HepG2 (cell line): ENCODE data around the gene CDH13. TPM values are rescaled to one million over a fixed set of nuclear protein-coding genes. Genes with fewer than 3 reads are reported as not detected.

Experiments used
- ATAC-seq: fragments of 200-7000 bp; cut with Tn5 transposase; 3 replicates; pipeline ENCODE4 v1.9.1; 2020; ENCODE audit warnings: mild to moderate bottlenecking, moderate library complexity
- BruUV-seq: library from RNA; stranded (reverse); fragments of 400-500 nt; replicated peaks from 2 replicates; lab custom pipeline; 2021; lab: Mats Ljungman, UMichigan
- CTCF ChIA-PET: fragments of 300-600 bp; formaldehyde crosslinking; extraction: SDS; loops from one replicate; lab custom pipeline; 2021; ENCODE audit warnings: low total read pairs, inconsistent platforms, low intra/inter-chr PET ratio; lab: Yijun Ruan, JAX
- POLR2A ChIA-PET: fragments of 350-600 bp; sonication (Branson Sonifier 250); formaldehyde crosslinking; loops from one replicate; lab custom pipeline; 2020; ENCODE audit warnings: antibody characterized with exemption, inconsistent platforms; lab: Yijun Ruan, JAX
- DNase-seq: peaks from one replicate; pipeline ENCODE4 v3.0.0-alpha.2; 2015; ENCODE audit warnings: low spot score
- FAIRE-seq: peaks from 3 replicates; lab custom pipeline; 2011; peaks lifted over from hg19 to GRCh38; lab: Jason Lieb, UNC
- H2AFZ ChIP-seq: one replicate; pipeline ENCODE4 v1.6.1; 2011; ENCODE audit warnings: low read length, inconsistent platforms
- H3K27ac ChIP-seq: fragments of 300-600 bp; 3 replicates; pipeline ENCODE4 v1.8.0; 2011; ENCODE audit warnings: mixed run types, mild to moderate bottlenecking, mixed read lengths, low read length, inconsistent platforms; ENCODE audit not compliant: insufficient read depth; ENCODE audit errors: extremely low read length
- H3K27me3 ChIP-seq, 2 experiments: fragments of 200-600 bp in 1 of 2; 2 replicates in 1 of 2; 3 replicates in 1 of 2; pipeline versions ENCODE4 v1.6.0 to v1.8.0; 2011; ENCODE audit warnings: low read length in 2 of 2, mild to moderate bottlenecking in 2 of 2, moderate library complexity in 2 of 2, inconsistent platforms in 1 of 2; ENCODE audit not compliant: insufficient read depth in 2 of 2, control insufficient read depth in 1 of 2
- H3K36me3 ChIP-seq, 2 experiments: fragments of 200-600 bp in 1 of 2; replicated peaks in 1 of 2; 2 replicates in 1 of 2; 3 replicates in 1 of 2; pipeline versions ENCODE4 v1.5.1 to v1.8.0; 2011; ENCODE audit warnings: low read length in 2 of 2, inconsistent platforms in 1 of 2; ENCODE audit not compliant: insufficient read depth in 2 of 2, control insufficient read depth in 1 of 2
- H3K4me1 ChIP-seq: 2 replicates; pipeline ENCODE4 v1.5.1; 2012; ENCODE audit warnings: low read length, inconsistent platforms; ENCODE audit not compliant: insufficient read depth
- H3K4me2 ChIP-seq: 2 replicates; pipeline ENCODE4 v1.6.0; 2011; ENCODE audit warnings: low read depth, low read length, inconsistent platforms
- H3K4me3 ChIP-seq, 3 experiments: fragments of 200-600 bp in 1 of 3; sonication (generic), shearing (Covaris generic) in 1 of 3; replicated peaks in 1 of 3; 2 replicates each; pipeline ENCODE4 v1.5.1; 2011 to 2016; ENCODE audit warnings: low read length in 3 of 3, inconsistent platforms in 2 of 3, low read depth in 2 of 3, mild to moderate bottlenecking in 2 of 3, control low read depth in 1 of 3, mixed read lengths in 1 of 3; ENCODE audit not compliant: insufficient read depth in 1 of 3
- H3K79me2 ChIP-seq: one replicate; pipeline ENCODE4 v1.6.1; 2011; ENCODE audit warnings: low read length, inconsistent platforms; ENCODE audit not compliant: insufficient read depth
- H3K9ac ChIP-seq: 2 replicates; pipeline ENCODE4 v1.6.0; 2011; ENCODE audit warnings: mild to moderate bottlenecking, low read depth, low read length, inconsistent platforms; ENCODE audit not compliant: insufficient read depth
- H3K9me3 ChIP-seq: 2 replicates; pipeline ENCODE4 v1.5.1; 2012; ENCODE audit warnings: mild to moderate bottlenecking, low read length
- H4K20me1 ChIP-seq: 2 replicates; pipeline ENCODE4 v1.6.0; 2011; ENCODE audit warnings: inconsistent platforms, mild to moderate bottlenecking, low read length, moderate library complexity; ENCODE audit not compliant: insufficient read depth
- HMGXB4 ChIP-seq, 2 experiments: sonication (generic) in 1 of 2; formaldehyde crosslinking in 1 of 2; IDR thresholded peaks; 2 replicates each; pipeline versions ENCODE4 v1.4.0 to v1.6.1; 2018 to 2020; ENCODE audit warnings: missing genetic modification reagents in 2 of 2, borderline replicate concordance in 1 of 2, low read depth in 1 of 2, mild to moderate bottlenecking in 1 of 2, missing biosample characterization in 1 of 2
- ISL2 ChIP-seq: sonication (generic); formaldehyde crosslinking; IDR thresholded peaks from 2 replicates; pipeline ENCODE4 v1.5.0; 2020; ENCODE audit warnings: missing genetic modification reagents
- KLF9 ChIP-seq: IDR thresholded peaks from 2 replicates; pipeline ENCODE4 v1.6.1; 2016; ENCODE audit warnings: low read depth
- MIXL1 ChIP-seq: IDR thresholded peaks from 2 replicates; pipeline ENCODE4 v1.6.1; 2016
- RARG ChIP-seq: sonication (generic); formaldehyde crosslinking; IDR thresholded peaks from 2 replicates; pipeline ENCODE4 v1.4.0; 2020; ENCODE audit warnings: low read depth, mild to moderate bottlenecking, missing genetic modification reagents
- SRSF1 ChIP-seq: fragments of 200-400 bp; formaldehyde crosslinking; optimal IDR thresholded peaks from 2 replicates; pipeline ENCODE3; 2017; ENCODE audit warnings: mild to moderate bottlenecking, low read depth, low read length, moderate library complexity
- TFAP4 ChIP-seq: sonication (generic); IDR thresholded peaks from 2 replicates; pipeline ENCODE4 v1.6.1; 2016; ENCODE audit warnings: low read depth, borderline replicate concordance
- ZHX2 ChIP-seq, 2 experiments: sonication (generic) in 1 of 2; formaldehyde crosslinking in 1 of 2; IDR thresholded peaks; 2 replicates each; pipeline versions ENCODE4 v1.6.1 to v1.9.0; 2014 to 2022; ENCODE audit warnings: antibody characterized with exemption in 1 of 2, borderline replicate concordance in 1 of 2, inconsistent platforms in 1 of 2, low read depth in 1 of 2, missing genetic modification reagents in 1 of 2
- ZNF564 ChIP-seq: sonication (generic); formaldehyde crosslinking; IDR thresholded peaks from 2 replicates; pipeline ENCODE4 v1.8.1; 2023; ENCODE audit warnings: mild to moderate bottlenecking, missing genetic modification reagents
- ZSCAN21 ChIP-seq: sonication (generic); formaldehyde crosslinking; IDR thresholded peaks from 2 replicates; pipeline ENCODE4 v1.8.0; 2022; ENCODE audit warnings: mild to moderate bottlenecking, missing genetic modification reagents, moderate library complexity, borderline replicate concordance
- ZUFSP ChIP-seq: sonication (generic); formaldehyde crosslinking; IDR thresholded peaks from 2 replicates; pipeline ENCODE4 v1.9.0; 2021; ENCODE audit warnings: missing genetic modification reagents, mild to moderate bottlenecking, borderline replicate concordance
- WGBS: methylation state at CpG from one replicate; pipeline ENCODE4 v1.1.6; 2017; ENCODE audit warnings: low lambda C conversion rate; 5-methylcytosine and 5-hydroxymethylcytosine counted together
- in situ Hi-C: cut with HindIII; loops from 2 replicates; pipeline ENCODE4 v1.10.0; 2017; ENCODE audit warnings: low pct_unique_long_range_greater_than_20kb; ENCODE audit not compliant: extremely low pct_ligation_motif_present
- intact Hi-C: fragments of 100-400 bp; cut with micrococcal nuclease; formaldehyde crosslinking; loops from one replicate; pipeline ENCODE4 v1.10.0; 2022; ENCODE audit not compliant: unreplicated experiment
- polyA plus RNA-seq, 8 experiments: library from polyadenylated mRNA; depleted of rRNA in 3 of 8; stranded (reverse) in 7 of 8; unstranded in 1 of 8; fragments of >200 nt; fragmentation: Illumina TruSeq in 4 of 8; extraction: Trizol in 4 of 8; gene quantifications; 2 replicates each; pipeline versions ENCODE4 v1.2.1 to v1.2.3, GENCODE V29; 2011 to 2016; ENCODE audit warnings: low read depth in 4 of 8, missing spikeins in 1 of 8, mixed read lengths in 1 of 8; ENCODE audit not compliant: insufficient read depth in 1 of 8
- total RNA-seq, 5 experiments: library from RNA; depleted of rRNA; stranded (reverse); fragments of >200 nt; fragmentation: Illumina TruSeq; extraction: Trizol; gene quantifications; 2 replicates each; pipeline ENCODE4 v1.2.3, GENCODE V29; 2016; ENCODE audit warnings: low read depth in 1 of 5

Gene CDH13
- total and polyA plus RNA-seq, 2 of the 13 experiments (the other 11 are each of a cell fraction or from before 2014, with no cell fraction given) = not detected

- no peak for TF ChIP-seq TFAP4
- TF ChIP-seq SRSF1 = no peak
- no peak for TF ChIP-seq ZUFSP
These were observed 37.4 kb upstream of the CDH13 start (continued) for GRCh38 chr16:82589407-82589806.

GRCh38 chr16:82594114-82594513 is 32.7 kb upstream of the CDH13 start:
- BruUV-seq = no TSS peak
- WGBS = 1% methylated on average over 4 of the region's 4 CpGs
- Histone ChIP-seq H3K4me1 (no peaks in the 10 kb centered on the region), H2AFZ (no peak overlapping the region), H4K20me1 (no peaks in the 10 kb centered on the region), H3K79me2 (no peaks in the 10 kb centered on the region), H3K9me3 (no peaks in the 10 kb centered on the region), H3K27me3 (peaks cover 0 to 3% of the 10 kb centered on the region in 2 experiments; a peak in 1 of 5 replicates), H3K36me3 (no peaks in the 10 kb centered on the region), H3K27ac (no peak overlapping the region), H3K4me2 (no peak overlapping the region), H3K9ac (no peak overlapping the region), H3K4me3 (no peak overlapping the region)
- DNase-seq (no peak), FAIRE-seq (no peak), ATAC-seq (no peak)
- intact Hi-C loops (no loop called here), in situ Hi-C loops (no loop called here)
- ChIA-PET POLR2A (no interaction called here), CTCF (no interaction called here)
- TF ChIP-seq ZHX2 (IDR thresholded peaks at IDR 0.05; ENCODE audit: low read depth) = no peak
- TF ChIP-seq ZHX2 (CRISPR knock-in tag; IDR thresholded peaks at IDR 0.05; ENCODE audit: borderline replicate concordance) = no peak
- no peak for TF ChIP-seq ISL2 (CRISPR knock-in tag)
- no peak for TF ChIP-seq KLF9 (CRISPR knock-in tag)
- TF ChIP-seq RARG (CRISPR knock-in tag) = no peak
- no peak for TF ChIP-seq ZNF564
- no peak for TF ChIP-seq ZSCAN21 (CRISPR knock-in tag)
- no peak for TF ChIP-seq MIXL1
- no peak for TF ChIP-seq HMGXB4 (CRISPR knock-in tag; IDR thresholded peaks at IDR 0.05; ENCODE audit: borderline replicate concordance in 1 of 2, low read depth in 1 of 2)
